ENCODE results near the gene APBB1IP.

- TF ChIP-seq CTCF (IDR thresholded peaks at IDR 0.05) = no peak
- TF ChIP-seq POLR2A (IDR thresholded peaks at IDR 0.05) = no peak
These were observed 116.1 kb downstream of the APBB1IP start for GRCh38 chr10:26554246-26554645.
